HG02970 (cell line): ENCODE results near the gene SPACA6.
A peak's percentile ranks its signal among the peaks of the same experiment; 100 is the strongest.

Experiments
- ATAC-seq: cut with Tn5 transposase; IDR thresholded peaks from one replicate; pipeline ENCODE4 v1.9.1; 2021; ENCODE audit warnings: mild to moderate bottlenecking, moderate library complexity, moderate number of reproducible peaks; ENCODE audit not compliant: unreplicated experiment, low FRiP score

SPACA6 gene

DNA sequence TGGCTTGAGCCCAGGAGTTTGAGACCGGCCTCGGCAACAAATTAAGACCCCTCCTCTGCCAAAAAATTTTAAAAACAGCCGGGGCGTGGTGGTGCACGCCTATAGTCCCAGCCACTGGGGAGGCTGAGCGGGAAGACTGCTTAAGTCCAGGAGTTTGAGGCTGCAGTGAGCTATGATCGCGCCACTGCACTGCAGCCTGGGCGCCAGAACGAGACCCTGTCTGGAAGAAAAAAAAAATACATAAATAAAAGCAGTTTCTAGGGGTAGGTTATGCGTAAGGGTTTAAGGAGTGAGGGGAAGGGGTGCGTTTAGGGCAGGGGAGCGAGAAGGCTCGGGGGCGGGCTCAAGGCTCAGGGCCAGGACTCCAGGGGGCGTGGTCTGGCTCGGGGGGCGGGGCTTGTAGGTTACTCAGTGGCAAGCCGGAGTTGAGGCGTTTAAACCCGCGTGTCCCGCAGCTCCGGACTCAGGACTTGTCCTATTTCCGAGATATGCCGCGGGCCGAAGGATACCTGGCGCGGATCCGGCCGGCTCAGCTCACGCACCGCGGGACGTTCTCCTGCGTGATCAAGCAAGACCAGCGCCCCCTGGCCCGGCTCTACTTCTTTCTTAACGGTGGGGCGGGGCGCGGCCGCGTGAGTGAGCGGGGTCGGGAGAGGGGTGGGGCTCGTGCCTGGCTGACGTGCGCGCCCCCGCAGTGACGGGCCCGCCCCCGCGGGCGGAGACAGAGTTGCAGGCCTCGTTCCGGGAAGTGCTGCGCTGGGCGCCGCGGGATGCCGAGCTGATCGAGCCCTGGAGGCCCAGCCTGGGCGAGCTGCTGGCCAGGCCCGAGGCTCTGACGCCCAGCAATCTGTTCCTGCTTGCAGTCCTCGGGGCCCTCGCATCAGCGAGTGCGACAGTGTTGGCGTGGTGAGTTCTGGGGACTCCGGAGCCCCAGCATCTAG, 10.7 kb downstream of the SPACA6 start:
- ATAC-seq: peak; percentile 87

GRCh38 chr19:51704626-51705025, 11.5 kb downstream of the SPACA6 start:
- no peak for ATAC-seq

- no peak for ATAC-seq
Measured at GRCh38 chr19:51706296-51706695, 13.2 kb downstream of the SPACA6 start.

DNA sequence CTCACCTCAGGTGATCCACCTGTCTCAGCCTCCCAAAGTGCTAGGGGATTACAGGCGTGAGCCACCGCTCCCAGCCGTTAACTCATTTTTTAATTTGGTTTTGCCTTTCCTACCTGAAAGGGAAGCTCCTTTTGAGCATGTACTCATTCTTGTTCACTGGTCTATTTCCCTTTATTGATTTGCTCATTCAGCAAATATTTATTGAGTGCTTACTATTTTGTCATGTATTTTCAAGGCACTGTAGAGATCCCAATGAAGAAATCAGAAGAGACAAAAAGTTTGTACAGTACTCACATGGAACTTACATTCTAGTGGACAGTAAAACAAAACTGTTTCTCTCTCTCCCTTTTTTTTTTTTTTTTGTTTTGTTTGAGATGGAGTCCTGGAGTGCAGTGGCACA, 13.8 kb downstream of the SPACA6 start:
- ATAC-seq: no peak

DNA sequence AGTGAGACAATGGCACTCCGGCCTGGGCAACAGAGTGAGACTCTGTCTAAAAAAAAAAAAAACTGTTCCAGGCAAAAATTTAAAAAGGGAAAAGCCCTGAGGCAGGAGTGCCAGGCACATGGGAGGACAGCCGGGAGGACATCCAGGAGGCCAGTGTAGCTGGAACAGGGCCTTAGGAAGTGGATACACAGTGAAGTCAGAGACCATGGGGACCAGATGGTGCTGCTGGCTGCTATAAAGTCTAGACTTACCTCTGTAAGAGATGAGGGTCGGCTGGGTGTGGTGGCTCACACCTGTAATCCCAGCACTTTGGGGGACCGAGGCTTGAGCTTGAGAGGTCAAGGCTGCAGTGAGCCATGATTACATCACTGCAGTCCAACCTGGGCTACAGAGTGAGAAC, 15.7 kb downstream of the SPACA6 start:
- ATAC-seq: no peak

- ATAC-seq: no peak
Measured at GRCh38 chr19:51709575-51709974, 16.4 kb downstream of the SPACA6 start.

GRCh38 chr19:51710163-51710562, 17.0 kb downstream of the SPACA6 start:
- no peak for ATAC-seq

- no peak for ATAC-seq
Measured at GRCh38 chr19:51711702-51712101, 18.6 kb downstream of the SPACA6 start.

- ATAC-seq: no peak
Measured at GRCh38 chr19:51712461-51713081, 19.4 kb downstream of the SPACA6 start.

- ATAC-seq: no peak
Measured at GRCh38 chr19:51713319-51714285, 20.5 kb downstream of the SPACA6 start.

DNA sequence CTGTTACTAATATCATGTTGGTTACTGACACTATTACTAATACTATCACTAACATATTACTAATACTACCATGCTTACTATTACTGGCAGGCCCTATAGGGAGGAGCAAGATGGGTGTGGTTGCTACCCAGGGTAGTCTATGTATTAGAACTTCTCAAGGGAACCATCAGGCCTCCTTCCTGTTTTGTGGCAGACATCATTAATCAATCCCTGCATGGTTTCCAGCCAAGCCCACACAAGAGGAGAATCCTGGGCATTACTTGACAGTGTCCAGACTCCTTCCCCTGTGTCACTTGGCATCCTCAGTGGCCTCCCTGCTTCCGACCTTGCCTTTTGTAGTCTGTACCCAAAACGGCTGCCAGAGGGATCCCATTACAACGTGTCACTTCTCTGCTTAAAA, 21.7 kb downstream of the SPACA6 start:
- ATAC-seq: no peak

- no peak for ATAC-seq
Measured at GRCh38 chr19:51715850-51716249, 22.7 kb downstream of the SPACA6 start.

DNA sequence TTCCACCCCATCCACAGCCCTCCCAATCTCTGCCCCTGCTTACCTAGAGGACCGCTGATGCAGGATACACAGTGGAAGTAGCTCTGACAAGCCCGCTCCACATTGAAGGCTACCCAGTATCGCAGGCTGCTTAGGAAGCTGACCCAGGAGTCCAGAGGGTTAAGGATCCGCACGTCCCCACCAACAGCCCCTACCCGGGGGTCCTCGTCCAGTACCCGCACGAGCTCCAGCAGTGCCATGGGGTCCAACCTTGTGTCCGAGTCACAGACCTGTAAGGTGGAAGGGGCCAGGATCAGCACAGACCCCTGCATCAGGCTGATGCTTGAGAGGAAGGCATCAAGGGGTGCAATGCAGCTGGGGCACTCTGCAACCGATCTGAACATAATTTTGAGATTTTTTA, 23.8 kb downstream of the SPACA6 start:
- no peak for ATAC-seq

GRCh38 chr19:51719251-51719988, 26.3 kb downstream of the SPACA6 start:
- ATAC-seq: no peak

DNA sequence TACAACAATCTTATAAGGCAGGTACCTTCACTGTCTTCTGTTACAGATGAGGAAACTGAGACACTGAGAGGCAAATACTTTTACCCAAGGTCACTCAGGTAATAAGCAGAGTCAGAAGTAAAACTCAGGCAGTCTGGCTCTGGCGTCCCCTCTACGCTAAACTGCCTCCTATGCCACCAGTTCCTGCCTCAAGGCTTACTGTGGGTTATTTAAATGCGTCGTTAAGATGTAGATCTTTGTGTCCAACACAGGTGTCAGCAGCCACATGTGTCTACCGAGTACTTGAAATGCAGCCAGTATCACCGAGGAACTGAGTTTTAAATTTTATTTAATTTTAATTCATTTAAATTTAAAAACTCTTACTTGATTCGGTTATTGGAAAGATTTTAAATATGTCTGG, 28.8 kb downstream of the SPACA6 start:
- ATAC-seq: no peak

- no peak for ATAC-seq
Measured at GRCh38 chr19:51722492-51722891, 29.4 kb downstream of the SPACA6 start.

GRCh38 chr19:51724543-51724942, 31.4 kb downstream of the SPACA6 start:
- no peak for ATAC-seq

- no peak for ATAC-seq
Measured at GRCh38 chr19:51726049-51726448, 32.9 kb downstream of the SPACA6 start.

GRCh38 chr19:51727349-51727880, 34.3 kb downstream of the SPACA6 start:
- no peak for ATAC-seq

DNA sequence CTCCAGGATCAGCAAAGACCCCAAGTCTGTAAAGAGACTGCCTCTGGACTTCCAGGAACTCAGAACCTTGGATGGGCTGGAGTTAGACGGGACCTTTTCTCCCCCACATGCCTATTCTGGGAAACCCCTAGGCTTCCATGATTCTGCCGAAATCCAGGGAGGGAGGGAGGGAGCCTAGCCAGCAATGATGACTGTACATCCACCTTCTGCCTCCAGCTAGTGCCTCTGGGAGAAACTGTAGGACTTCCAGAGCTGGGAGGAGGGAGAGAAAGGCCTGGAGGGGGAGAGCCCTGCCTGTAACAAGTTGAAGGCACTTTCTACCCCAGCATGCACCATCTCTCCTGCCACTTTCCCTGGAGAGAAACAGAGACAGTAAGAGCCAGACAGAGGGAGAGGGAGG, 36.7 kb downstream of the SPACA6 start:
- ATAC-seq: no peak
